ENCODE measurements around the gene ANKRD42. TPM values are rescaled to one million over a fixed set of nuclear protein-coding genes. Genes with fewer than 3 reads are reported as not detected.

The ANKRD42 gene
- total RNA-seq: 8.6 TPM

DNA sequence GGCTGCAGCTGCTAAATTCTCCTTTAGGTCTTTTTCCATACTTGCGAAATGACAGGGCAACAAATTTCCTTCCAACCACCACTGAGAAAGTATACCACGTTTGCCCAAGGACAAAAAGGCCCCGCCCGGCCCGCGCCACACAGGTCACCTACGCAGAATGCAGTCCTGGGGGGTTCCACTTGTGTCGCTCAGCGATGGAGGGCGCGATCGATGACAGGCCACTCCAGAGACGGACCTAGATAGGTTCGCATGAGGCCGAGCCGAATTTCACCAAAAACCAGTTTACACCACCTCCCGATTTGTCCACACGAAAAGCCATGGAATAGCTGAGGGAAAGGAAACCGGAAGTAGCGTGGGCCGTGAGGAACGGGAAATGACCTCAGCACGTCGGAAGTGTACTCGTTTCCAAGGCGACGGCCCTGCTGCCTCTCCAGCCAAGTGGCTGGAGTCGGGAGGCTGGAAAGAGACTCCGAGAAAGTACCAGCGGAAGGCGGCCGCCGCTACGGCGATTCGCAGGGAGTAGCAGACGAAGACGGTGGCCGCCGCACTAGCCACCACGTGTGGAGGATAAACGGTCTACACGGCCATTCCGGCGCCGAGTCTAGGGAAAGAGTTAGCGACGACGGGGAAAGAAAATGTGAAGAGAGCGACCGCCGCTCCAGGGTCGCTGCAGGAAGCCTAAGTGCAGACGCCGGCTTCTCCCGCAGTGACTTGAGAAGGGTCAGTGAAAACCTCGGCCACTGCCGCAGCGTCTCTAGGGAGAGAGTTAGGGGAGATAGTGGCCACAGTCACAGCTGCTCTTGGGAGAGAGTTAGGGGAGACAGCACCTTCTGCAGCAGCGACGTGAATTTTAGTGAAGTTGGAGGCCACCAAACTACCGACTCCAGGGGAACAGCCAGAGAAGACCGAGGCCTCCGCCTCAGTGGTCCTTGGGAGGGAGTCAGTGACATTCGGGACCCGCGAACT is at the start of gene ANKRD42:
ANKRD42 (plus strand) TSS at position 398 of the 966 bp plus-strand sequence. CDS start 959 bp downstream, outside the sequence.
- DNase-seq (ENCODE audit: low spot score in 2 of 2): peak; percentile 72 to 92
- no peak for FAIRE-seq

- FAIRE-seq (no peak), DNase-seq (ENCODE audit: low spot score in 2 of 2) (no peak)
These were observed 45.6 kb upstream of the ANKRD42 start for GRCh38 chr11:83147895-83148294.

DNA sequence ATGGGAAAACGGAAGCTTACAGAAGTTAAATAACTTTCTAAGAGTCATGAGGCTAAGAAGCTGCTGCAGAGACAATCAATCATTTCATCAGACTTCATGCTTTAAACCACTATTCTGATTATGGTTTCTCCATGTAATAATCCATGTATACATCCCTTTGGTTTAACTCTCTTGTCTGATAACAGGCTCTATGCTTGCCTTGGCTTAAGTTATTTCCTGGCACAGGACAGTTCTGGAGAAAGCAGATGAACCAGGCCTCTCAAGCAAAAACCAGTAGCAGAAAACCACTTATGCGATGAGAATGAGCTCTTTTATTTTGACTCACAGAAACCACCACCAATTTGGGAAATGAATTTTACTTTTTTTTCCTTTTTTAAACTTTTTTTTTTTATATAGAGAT is 43.1 kb upstream of the ANKRD42 start:
- no peak for FAIRE-seq
- no peak for DNase-seq (ENCODE audit: low spot score in 2 of 2)

- no peak for FAIRE-seq
These were observed 42.1 kb upstream of the ANKRD42 start for GRCh38 chr11:83151274-83151977.

GRCh38 chr11:83152264-83152663 is 41.2 kb upstream of the ANKRD42 start:
- FAIRE-seq (no peak), DNase-seq (ENCODE audit: low spot score in 2 of 2) (no peak)

More at GRCh38 chr11:83151274-83151977, 42.1 kb upstream of the ANKRD42 start:
- no peak for DNase-seq (ENCODE audit: low spot score in 2 of 2)

DNA sequence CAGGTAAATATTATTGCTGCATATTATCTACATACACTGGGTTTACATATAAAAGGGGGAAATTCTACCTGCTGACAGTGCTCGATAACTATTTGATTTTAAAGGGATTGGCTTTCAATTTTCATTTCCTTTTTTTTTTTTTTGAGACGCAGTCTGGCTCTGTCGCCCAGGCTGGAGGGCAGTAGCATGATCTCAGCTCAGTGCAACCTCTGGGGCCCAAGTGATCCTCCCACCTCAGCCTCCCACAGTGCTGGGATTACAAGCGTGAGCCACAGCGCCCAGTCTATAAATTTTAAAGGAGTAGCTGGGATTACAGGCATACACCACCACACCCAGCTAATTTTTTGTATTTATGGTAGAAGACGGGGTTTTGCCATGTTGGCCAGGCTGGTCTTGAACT is 39.7 kb upstream of the ANKRD42 start:
- FAIRE-seq (no peak), DNase-seq (ENCODE audit: low spot score in 2 of 2) (no peak)

DNA sequence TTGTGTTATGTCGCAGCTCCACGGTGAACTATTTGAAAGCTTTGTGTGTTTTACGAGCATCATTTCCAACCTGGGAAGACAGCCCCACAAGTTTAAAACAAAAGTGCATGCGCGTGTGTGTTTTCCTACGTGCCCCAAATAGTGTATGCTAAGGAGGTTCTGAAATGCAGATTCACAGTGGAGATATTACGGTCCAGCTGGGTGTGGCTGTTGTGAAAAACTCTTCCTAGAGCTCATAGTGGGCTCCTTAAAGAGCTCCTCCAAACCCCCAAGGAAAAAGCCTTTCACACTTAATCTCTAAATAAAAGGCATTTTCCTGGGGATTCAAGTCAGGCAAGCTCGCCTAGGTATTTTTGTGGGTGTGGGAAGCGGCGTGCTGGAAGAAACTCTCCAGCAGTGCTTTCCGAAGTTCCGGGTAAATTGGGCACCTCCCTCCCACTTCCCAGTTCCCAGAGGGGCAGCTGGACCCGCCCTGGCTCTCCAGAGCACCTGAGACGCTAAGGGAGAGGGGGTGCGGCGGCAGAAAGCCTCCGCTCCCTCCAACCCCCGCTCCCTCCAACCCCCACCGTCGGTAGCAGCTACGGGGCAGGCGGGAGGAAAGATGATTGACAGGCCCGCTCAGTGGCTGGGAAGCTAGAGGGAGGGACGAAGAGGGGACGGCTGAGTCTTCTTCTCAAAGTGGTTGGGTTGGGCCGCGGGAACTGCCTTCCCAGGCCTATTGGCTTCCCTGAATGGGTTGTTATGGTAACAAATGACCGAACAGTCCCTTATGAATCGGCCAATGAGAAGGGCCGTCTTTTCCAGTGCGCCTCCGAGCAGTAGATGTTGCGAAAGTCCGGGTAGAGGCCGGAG is 37.1 kb upstream of the ANKRD42 start:
- peak; percentile 89 to 94 for DNase-seq (ENCODE audit: low spot score in 2 of 2)
- FAIRE-seq: peak; percentile 98

- FAIRE-seq (no peak), DNase-seq (ENCODE audit: low spot score in 2 of 2) (peak in 1 of 2 donors; percentile 14)
These were observed 36.4 kb upstream of the ANKRD42 start, which contains the start of gene PCF11 for GRCh38 chr11:83156996-83157593. PCF11 (plus strand) TSS chr11:83157131; CDS start chr11:83157440, 309 bp downstream.

DNA sequence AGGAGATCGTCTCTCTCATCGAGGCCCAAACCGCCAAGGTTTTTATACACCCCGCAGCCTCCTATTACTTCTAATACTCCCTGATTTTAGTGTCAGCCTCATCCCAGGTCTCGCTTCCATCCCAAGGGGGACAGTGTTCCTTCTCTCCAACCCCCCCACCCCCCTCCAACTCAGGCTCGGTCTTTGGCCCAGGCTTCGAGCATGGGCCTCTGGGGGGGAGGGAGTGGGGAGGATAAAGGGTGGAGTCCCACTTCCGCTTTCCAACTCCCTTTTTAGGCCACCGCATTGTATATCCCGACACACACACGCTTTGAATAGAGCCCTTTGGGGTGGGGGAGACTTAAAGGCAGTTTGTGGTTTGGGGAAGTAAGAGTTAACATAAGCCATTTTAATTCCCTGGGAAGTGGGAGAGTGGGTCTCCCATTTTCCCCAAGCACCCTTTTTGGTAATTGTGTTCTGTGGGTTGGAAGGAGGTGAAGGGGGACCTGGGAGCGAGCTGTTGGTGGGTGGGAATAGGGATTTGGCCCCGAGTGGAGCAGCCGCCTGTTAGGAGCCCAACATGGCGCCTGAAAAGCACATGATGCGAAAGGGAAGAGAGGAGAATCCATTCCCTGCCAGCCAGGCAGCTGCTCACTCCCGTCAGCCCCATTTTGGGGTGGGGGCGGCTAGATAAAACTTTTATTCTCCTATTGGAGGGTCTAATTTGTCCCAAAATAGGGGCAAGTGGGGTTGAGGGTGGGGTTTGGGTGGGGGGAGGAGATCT is 35.7 kb upstream of the ANKRD42 start:
- FAIRE-seq: no peak
- DNase-seq (ENCODE audit: low spot score in 2 of 2): peak in 1 of 2 donors; percentile 16

GRCh38 chr11:83158357-83158786 is 35.1 kb upstream of the ANKRD42 start:
- FAIRE-seq (no peak), DNase-seq (ENCODE audit: low spot score in 2 of 2) (no peak)

DNA sequence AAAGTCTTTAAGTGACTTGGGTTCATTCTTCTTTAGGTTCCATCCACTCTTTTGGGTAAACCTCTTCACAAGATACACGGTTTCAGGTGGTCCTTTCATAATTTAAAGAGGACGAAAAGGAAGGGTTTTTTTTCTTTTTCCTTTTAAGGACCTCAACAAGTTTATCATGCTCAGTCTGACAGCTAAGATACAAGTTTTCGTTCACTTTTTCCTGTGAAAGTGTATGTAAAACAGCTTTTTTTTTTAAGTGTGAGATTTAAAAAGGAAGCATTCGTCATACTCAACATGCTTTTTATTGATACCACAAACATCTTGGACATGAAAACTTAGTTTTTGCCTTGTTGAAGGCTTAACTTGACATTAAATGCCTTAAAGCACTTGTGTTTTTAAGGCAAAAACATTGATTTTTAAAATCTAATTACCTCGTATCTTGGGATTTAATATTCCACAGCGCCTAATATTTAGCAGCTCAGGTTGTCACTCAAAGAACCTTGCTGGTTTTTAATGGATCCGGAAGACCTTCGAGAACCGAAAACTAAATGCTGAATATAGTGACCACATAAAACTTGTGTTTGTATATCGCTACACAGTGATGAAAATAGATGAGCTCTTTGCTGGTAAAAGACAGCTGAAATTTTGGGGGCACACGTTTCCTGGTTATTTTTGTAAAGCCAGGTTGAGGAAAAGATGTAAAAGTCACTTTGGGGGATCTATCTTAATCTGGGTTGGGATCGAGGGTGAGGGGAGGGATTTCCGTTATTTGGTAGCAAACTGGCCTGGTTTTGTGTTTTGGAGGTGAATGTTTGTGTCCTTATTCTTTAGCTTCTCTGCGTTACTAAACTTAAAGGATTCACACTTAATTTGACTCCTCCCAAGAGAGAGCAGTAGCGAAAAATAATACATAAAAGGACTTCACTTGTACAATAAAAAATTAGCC is 34.3 kb upstream of the ANKRD42 start:
- DNase-seq (ENCODE audit: low spot score in 2 of 2) (no peak), FAIRE-seq (no peak)

- no peak for DNase-seq (ENCODE audit: low spot score in 2 of 2)
- FAIRE-seq: no peak
These were observed 33.3 kb upstream of the ANKRD42 start for GRCh38 chr11:83159902-83160865.

DNA sequence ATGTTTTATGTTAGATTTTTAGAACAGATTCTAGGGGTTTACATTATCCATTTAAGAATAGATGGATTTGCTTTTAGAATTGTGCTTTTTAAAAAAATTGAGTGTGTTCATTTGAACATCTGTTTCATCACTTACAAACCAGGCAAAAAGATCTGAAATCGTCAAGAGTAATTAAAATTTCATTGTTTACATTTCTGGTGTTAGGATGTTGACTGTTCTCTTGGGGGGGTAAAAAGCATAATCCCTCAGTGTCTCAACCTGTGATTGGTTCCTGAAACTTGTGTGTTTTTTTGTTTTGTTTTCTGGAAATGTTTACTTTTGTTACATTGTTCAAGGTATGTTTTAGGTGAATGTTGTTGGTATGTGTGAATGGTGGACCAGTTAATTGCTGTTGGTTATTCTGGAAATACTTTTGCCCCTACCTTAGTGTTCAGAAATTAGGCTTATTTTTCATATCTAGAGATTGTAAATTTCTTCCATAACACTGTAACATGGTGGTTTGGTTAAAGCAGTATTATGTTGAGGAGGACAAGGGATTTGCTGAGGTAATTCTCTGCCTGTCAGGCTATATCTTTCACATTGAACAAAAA is 31.8 kb upstream of the ANKRD42 start:
- FAIRE-seq: no peak
- no peak for DNase-seq (ENCODE audit: low spot score in 2 of 2)

- no peak for DNase-seq (ENCODE audit: low spot score in 2 of 2)
- no peak for FAIRE-seq
These were observed 31.1 kb upstream of the ANKRD42 start for GRCh38 chr11:83162377-83162776.

GRCh38 chr11:83166193-83166866 is 27.2 kb upstream of the ANKRD42 start:
- FAIRE-seq: no peak
- no peak for DNase-seq (ENCODE audit: low spot score in 2 of 2)

DNA sequence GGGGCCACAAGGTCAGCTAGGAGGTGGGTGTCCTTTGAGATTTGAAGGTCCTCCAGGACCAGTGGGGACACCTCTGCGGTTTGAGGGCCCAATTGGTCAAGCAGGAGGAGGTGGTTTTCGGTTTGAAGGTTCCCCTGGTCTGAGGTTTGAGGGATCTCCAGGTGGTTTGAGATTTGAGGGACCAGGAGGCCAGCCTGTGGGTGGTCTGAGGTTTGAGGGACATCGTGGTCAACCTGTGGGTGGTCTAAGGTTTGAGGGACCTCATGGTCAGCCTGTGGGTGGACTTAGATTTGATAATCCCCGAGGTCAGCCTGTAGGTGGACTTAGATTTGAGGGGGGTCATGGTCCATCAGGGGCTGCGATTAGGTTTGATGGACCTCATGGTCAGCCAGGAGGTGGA is 24.8 kb upstream of the ANKRD42 start:
- DNase-seq (ENCODE audit: low spot score in 2 of 2) (no peak), FAIRE-seq (no peak)

Data from frontal cortex (tissue), 4 donors.